Measurements from ENCODE around the gene FLVCR2.

- TF ChIP-seq CTCF (IDR thresholded peaks at IDR 0.05) (no peak), POLR2A (IDR thresholded peaks at IDR 0.05) (no peak)
Measured at GRCh38 chr14:75667099-75667765, 88.8 kb downstream of the FLVCR2 start.
